Head of caudate nucleus (tissue), 42 donors: ENCODE measurements around the gene FAM162A.
A peak's percentile ranks its signal among the peaks of the same experiment; 100 is the strongest.

Experiments used
- DNase-seq, 42 donors: peaks; one replicate each; pipeline versions ENCODE4 v3.0.0 to v3.0.0-alpha.2; 2020 to 2021; ENCODE audit warnings: mixed read lengths in 7 of 42
- intact Hi-C: fragments of 100-400 bp; cut with DNase I; formaldehyde crosslinking; loops from one replicate; pipeline ENCODE4 v1.15.0; 2022

Gene FAM162A

DNA sequence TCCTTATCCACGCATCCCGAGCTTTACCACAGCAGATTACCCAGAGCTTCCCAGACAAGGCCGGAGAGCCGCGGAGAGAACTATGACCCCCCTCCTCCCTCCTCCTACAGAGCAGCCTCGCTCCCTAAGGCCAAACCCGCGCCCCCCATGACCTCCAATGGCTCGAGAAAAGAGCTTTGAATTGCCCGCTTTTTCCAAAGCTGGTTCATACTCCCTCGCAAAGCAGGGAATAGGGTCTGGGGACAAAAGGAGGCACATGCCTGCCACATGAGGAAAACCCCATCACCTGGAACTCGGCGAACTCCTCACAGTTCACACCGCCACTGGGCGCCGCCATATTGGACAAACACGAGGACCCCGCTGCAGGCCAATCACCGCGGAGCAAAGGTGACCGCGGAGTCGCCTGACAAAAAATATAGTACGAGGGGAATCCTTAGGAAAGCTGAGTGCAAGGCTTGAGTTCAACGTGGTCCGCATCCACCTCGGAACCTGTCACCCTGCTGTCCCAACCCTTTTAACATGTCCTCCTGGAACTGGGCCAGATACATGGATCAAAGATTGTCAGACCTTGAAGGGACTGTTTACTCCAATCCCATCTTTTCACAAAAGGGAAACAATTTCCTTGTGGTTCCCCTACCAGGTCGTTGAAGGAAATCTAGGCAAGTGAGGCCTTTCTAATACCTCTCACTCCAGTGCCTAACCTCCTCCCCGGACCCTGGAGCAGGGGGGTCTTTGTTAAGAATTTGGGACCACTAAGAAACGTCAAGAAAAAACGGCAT is 905 bp upstream of the FAM162A start, which contains the start of gene MIX23:
Gene MIX23, minus strand, starts transcription at position 344 of the 779 bp plus-strand sequence. Its CDS starts 7 bp downstream, at position 337.
- DNase-seq: peak; percentile 79 to 95 (median 89)
- intact Hi-C loops: no loop called here

DNA sequence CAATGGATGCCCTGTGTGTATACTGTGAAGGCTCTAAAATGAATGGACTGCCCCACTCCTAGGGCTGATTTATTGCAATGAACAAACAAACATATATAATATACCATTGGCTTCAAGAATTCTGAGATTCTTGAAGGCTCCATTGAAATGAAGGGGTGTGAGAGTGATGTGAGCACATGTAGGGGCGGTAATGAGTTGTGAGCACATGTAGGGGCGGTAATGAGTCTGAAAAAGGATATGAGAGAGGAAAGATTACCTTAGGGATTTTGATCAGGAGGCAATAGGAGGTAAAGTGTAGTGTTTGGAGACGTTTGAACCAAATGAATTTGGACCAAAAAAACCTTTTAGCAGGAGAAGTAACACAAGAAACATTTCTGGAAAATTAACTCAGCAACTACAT is 3.7 kb downstream of the FAM162A start:
- DNase-seq: no peak
- intact Hi-C loops: no loop called here

DNA sequence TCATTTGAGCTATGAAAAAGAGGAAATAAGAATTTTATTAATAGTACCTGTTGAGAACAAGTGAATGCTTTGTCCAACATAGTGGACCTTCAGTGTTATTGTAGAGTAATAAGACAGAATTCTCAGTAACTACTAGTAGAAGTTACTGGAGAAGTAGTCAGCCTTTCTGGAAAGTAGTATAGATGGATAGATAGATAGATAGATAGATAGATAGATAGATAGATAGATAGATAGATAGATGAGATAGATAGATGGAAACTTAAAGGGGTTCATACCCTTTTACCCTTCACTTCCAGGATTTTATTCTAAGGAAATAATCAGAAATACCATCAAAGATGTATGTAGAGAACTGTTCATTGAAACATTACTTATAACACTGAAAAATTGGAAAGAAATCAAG is 5.2 kb downstream of the FAM162A start:
- DNase-seq: no peak
- intact Hi-C loops: no loop called here

DNA sequence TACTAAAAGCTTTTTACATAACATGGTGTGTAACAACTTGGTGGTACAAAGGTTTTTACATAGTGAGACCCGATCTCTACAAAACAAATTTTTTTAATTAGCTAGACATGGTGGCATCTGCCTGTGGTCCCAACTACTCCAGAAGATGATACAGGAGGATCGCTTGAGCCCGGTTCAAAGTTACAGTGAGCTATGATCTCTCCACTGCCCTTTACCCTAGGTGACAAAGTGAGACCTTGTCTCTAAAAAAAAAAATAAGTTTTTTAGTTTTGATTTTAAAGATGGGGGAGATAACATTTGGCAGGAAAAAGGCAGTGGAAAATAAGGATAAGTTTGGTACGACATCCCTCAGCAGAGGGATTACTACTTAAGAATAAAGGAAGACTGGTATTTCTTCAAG is 5.9 kb downstream of the FAM162A start:
- no peak for DNase-seq
- intact Hi-C loops: loop anchor here (5.0 kb wide), 1 partner anchor 287 kb away; no protein-coding TSS in a partner anchor

DNA sequence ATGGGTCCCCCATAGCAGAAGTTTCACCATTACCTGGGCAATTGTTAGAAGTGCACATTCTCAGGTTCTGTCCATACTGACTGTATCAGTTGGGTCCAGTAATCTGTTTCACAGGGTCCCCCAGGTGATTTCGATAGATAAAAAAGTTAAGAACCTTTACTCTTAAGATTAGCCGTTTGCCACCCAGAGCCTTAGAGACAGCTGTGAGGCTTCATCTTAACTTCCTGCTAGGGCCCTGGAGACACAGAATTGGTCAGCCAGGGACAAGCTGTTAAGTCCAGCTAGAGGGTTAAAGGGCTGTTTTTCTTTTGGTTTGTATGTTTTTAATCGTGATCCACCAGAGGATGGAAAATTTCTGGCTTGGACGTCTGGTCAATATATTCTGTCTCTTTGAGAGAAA is 6.7 kb downstream of the FAM162A start:
- intact Hi-C loops: loop anchor here (5.0 kb wide), 1 partner anchor 287 kb away; no protein-coding TSS in a partner anchor
- DNase-seq: no peak

DNA sequence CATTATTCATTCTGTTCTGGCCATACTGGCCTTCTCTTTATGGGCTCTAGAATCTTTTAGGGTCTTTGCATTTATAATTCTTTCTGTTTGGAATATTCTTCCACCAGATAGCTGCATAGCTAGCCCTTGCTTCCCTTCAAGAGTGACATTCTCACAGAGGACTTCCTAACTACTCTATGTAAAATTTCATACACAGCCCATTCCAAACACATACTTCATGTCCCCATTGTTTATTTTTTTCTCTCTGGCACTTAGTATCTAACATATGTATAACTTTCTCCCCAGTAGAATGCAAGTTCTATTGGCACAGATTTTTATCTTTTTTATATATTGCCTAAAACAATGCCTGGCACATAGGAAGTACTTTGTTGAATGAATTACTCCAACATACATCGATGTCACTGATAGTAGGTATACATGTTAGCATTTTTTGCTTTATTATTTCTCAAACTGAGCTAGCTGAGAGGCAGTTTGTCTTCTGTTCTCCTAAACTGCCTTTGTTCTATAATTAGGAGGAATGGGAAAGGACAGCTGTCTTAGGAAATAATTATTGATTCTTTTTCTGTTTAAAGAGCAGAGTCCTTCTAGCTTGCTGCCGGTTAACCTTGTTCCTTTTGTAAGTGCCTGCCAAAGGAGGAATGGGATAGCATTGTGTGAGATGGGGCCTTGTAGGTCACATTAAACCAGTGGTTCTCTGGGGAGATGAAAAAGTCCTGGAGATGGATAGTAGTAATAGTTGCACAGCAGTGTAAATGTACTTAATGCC is 7.9 kb downstream of the FAM162A start:
- intact Hi-C loops: loop anchor here (5.0 kb wide), 1 partner anchor 285 kb away; no protein-coding TSS in a partner anchor
- DNase-seq: no peak

DNA sequence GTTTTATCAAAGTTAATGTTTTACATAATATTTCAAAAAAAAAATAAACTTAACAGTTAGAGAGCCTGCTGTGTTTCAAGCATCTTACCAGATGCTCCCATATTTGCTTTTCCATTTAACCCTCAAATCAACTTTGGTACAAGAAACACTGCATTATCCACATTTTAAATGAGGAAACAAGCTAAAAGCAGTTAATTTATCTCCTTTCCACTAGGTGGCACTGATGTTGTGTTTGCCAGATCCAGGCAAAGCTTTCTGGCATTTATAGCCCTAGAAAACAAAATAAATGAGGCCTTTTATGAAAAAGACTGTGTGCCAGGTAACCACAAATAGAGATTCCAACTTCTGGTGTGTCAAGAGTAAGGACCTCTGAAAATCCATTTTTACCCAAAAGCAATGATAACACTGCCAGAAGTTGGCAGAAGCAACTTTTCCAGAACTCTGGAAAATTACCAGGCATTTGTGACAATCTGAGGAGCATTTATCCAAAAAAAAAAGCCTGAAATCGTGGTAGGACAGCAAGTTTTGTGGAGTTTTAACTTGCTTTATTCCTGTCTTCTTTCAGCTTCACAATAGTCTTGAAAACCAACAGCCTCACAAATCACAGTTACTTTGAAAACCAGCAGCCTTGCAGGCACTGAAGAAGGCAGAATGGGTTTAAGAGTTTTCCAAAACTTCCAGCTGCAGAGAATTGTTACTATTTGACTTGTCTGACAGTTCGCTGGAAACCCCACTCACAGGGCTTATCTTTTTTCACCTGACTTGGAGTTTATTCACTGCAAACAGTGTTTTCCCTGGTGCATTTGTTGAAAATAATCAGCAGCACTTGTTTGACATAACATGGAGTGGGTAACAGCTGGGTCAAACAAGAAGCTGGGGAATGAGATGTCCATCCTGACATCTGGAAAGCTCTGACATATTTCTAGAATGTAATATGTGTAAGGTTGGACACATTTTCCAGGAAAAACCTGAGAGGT is 9.2 kb downstream of the FAM162A start:
- peak in 5 of 42 donors; percentile 9 to 42 (median 21) for DNase-seq
- intact Hi-C loops: loop anchor here (5.0 kb wide), 1 partner anchor 284 kb away; no protein-coding TSS in a partner anchor

DNA sequence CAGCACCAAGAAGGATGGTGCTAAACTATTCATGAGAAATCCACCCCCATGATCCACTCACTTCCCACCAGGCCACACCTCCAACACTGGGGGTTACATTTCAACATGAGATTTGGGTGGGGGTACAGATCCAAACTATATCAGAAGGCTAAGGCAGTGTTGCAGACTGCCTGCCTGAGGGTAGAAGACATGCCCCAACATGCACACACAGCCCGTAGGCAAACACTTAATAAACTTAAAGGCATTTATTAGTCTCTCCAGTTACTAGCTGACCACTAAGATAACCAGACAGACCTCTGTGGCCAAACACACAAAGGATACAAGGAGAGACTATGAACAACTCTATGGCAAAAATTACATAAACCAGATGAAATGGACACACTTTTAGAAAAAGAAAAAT is 10.2 kb downstream of the FAM162A start:
- intact Hi-C loops: loop anchor here (5.0 kb wide), 1 partner anchor 283 kb away; no protein-coding TSS in a partner anchor
- DNase-seq: no peak

DNA sequence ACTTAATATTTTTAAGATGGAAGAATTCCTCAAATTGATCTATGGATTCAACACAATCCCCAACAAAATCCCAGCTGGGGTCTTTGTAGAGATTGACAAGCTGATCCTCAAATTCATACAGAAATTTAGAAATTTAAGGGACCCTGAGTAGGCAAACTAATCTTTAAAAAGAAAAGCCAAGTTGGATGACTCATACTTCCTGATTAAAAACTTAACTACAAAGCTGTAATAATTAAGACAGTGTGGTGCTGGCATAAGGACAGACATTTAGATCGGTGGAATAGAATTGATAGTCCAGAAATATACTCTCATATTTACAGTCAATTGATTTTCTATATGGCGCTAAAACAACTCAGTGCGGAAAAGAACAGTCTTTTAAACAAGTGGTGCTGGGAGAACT is 11.6 kb downstream of the FAM162A start:
- no peak for DNase-seq
- intact Hi-C loops: no loop called here

DNA sequence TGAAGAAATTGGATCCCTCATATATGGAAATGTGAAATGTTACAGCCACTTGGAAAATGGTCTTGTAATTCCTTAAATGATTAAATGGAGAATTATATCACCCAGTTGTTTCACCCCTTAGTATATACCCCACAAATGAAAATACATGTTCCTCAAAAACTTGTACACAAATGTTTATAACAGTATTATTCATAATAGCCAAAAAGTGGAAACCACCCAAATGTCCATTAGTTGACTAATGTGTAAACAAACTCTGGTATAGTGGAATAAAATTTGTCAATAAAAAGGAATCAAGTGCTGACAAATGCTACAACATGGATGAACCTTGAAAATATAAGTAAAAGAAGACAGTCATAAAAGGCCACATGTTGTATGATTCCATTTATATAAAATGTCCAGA is 12.5 kb downstream of the FAM162A start:
- intact Hi-C loops: no loop called here
- DNase-seq: no peak

DNA sequence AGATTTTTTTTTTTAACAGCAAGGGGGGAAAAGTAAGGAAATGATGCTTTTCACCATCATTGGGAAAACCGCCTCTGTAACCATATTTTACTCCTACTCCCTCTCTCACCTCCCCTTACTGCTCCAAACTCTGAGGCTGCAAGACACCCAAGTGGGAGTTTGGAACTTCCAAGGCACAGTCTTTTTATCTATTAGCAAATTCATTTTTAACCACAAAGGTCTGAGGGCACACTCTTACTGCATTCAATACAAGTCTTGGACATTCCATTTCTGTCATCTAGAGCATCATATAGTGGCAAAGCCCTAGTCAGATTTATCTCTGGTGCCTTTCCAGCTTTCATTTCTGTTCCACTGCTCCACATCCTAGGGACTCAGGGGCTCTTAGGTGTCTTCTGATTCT is 13.2 kb downstream of the FAM162A start:
- intact Hi-C loops: no loop called here
- peak in 11 of 42 donors; percentile 2 to 60 (median 32) for DNase-seq

DNA sequence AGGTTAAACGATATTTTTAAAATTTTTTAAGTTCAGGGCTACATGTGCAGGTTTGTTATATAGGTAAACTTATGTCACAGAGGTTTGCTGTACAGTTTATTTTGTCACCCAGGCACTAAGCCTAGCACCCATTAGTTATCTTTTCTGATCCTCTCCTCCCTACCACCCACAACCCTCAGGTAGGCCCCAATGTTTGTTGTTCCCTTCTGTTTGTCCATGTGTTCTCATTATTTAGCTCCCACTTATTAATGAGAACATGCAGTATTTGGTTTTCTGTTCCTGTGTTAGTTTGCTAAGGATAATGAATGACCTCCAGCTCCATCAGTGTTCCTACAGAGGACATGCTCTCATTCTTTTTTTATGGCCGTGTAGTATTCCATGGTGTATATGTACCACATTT is 14.9 kb downstream of the FAM162A start:
- intact Hi-C loops: no loop called here
- no peak for DNase-seq

DNA sequence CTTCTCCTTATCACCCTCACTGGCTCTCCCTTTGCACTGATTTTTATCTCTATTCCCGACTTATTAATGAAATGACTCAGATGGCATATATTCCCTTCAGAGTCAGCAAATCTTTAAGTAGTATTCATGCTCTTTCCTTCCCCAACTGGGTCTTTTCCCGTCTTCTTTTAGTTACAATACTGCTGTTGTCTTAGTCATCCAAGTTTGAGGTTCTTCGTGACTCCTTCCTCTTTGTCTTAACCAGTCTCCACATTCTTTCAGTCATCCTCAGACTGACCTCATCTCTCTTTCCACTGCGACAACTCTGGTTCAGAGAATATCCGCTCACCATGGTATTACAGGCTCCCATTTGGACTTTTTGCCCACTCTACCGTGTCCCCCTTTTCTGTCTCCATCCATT is 19.5 kb downstream of the FAM162A start:
- DNase-seq: no peak
- intact Hi-C loops: no loop called here

DNA sequence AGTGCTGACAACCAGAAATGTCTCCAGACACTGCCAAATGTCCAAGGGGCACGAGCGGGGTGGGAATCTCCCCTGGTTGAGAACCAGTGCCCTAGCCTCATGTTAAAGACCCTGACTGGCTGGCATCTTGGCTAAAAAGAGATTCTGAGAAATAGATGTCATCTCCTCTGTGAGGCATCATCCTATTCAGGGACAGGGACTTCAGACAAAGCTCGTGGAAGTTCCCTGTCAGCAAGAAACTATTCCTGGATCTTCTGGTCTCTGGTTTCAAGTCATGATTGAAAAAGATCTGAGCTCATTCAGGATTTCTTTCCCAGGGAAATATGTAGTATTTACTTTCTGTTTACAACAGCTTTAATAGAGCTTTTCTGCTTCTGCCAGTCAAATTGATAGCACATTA is 21.0 kb downstream of the FAM162A start:
- no peak for DNase-seq
- intact Hi-C loops: no loop called here

DNA sequence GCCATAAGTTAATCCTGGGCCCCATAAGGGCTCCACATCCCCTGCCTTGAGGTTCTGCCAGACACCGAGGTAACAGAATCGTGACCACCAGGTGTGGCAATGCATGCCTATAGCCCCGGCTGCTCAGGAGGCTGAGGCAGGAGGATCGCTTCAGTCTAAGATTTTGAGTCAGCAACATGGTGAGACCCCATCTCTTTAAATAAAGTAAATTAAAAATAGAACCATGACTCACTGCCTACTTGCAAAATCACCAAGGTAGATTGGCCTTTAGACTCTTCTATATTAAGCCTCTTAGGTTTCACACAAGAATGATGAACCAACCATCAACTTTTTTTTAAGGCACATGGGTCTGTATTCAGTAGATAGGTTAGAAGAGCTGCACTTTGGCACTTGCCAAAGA is 22.2 kb downstream of the FAM162A start:
- no peak for DNase-seq
- intact Hi-C loops: no loop called here

DNA sequence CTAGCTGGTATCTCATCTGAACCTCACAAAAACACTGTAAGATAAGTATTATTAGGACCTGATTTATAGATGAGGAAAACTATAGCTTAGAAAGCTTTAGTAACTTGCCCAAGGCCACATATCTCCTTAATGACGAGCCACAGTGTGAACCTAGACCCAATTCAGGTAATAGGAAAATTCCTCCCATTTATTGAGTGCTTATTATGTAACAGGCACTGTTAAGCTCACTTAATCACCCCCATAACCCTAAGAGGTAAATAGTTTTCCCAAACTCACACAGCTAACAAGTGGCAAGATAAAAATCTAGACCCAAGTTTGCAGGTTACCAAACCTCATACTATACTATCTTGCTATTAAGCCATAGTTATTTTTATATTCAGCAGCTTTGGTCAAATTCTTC is 24.0 kb downstream of the FAM162A start:
- DNase-seq: no peak
- intact Hi-C loops: no loop called here

DNA sequence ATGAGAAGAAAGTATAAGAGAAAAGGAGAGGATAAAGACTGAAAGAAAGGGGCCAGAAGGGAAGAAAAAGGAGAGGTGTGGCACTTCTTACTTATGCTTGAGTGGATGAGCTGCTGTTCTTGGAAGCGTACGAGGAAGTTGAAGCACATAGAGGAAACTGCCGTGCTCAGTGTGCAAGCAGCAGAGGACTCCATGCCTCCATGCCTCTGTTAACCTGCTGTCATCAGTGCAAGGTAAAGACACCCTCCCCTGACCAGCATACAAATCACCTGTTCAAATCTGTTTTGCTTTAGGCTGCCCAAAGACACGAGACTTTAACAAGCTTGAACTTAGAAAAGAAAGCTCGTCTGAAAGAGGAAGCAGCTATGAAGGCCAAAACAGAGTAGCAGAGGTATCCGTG is 25.5 kb downstream of the FAM162A start:
- intact Hi-C loops: no loop called here
- no peak for DNase-seq

DNA sequence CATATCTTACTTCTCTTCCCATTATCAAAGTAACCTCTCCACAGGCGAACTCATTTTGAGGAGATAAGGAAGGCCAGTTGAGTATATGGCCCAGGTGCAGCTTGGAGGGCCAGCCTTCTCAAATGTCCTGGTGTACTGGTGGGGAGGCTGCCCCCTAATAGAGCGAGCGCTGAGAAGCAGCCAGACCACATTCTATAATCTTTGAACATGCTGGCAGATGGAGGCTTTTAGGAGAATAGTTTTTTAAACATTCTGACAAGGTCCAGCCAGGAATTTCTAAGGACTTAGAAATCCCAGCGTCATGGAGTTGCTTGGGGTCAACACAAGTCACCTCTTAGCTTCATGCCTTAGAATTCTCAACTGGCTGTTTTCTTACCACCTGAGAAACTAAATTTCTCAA is 26.1 kb downstream of the FAM162A start:
- intact Hi-C loops: no loop called here
- no peak for DNase-seq

DNA sequence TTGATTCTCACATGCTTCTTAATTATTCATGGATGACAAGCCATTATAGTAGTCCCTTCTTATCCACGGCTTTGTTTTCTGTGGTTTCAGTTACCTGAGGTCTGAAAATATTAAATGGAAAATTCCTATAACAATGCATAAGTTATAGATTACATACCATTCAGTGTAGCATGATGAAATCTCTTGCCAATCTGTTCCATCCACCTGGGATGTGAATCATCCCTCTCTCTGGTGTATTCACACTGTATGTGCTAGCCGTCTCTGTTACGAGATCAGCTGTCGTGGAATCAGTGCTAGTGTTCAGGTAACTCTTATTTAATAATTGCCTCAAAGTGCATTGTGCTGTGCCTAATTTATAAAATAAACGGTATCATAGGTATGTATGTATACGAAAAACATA is 26.7 kb downstream of the FAM162A start:
- intact Hi-C loops: no loop called here

More for the DNA sequence above, 26.7 kb downstream of the FAM162A start:
- DNase-seq: no peak
